ENCODE data around the gene RAB11A.

The RAB11A gene

GRCh38 chr15:65917936-65918335 lies 48.6 kb downstream of the RAB11A start:
- no peak for DNase-seq

- DNase-seq, result no peak
These were observed 49.1 kb downstream of the RAB11A start for GRCh38 chr15:65918357-65918920.

GRCh38 chr15:65918945-65919344 lies 49.7 kb downstream of the RAB11A start:
- no peak for DNase-seq

GRCh38 chr15:65919353-65919752 lies 50.1 kb downstream of the RAB11A start:
- no peak for DNase-seq

GRCh38 chr15:65920121-65920520 lies 50.8 kb downstream of the RAB11A start:
- DNase-seq, result no peak

GRCh38 chr15:65920825-65921309 lies 51.6 kb downstream of the RAB11A start:
- DNase-seq, result no peak

GRCh38 chr15:65921780-65922179 lies 52.5 kb downstream of the RAB11A start:
- no peak for DNase-seq

- DNase-seq, result no peak
These were observed 53.3 kb downstream of the RAB11A start for GRCh38 chr15:65922621-65923020.

- DNase-seq, result no peak
These were observed 54.0 kb downstream of the RAB11A start for GRCh38 chr15:65923264-65923663.

- no peak for DNase-seq
These were observed 54.7 kb downstream of the RAB11A start for GRCh38 chr15:65924004-65924403.

- DNase-seq, result no peak
These were observed 56.0 kb downstream of the RAB11A start for GRCh38 chr15:65925338-65925737.

GRCh38 chr15:65926459-65926858 lies 57.2 kb downstream of the RAB11A start:
- no peak for DNase-seq

- DNase-seq, result no peak
These were observed 57.6 kb downstream of the RAB11A start for GRCh38 chr15:65926899-65927298.

- no peak for DNase-seq
These were observed 58.3 kb downstream of the RAB11A start for GRCh38 chr15:65927545-65927944.

- no peak for DNase-seq
These were observed 60.3 kb downstream of the RAB11A start for GRCh38 chr15:65929573-65929972.

- no peak for DNase-seq
These were observed 60.8 kb downstream of the RAB11A start for GRCh38 chr15:65930134-65930533.

- DNase-seq, result no peak
These were observed 61.9 kb downstream of the RAB11A start for GRCh38 chr15:65931221-65931620.

- no peak for DNase-seq
These were observed 66.1 kb downstream of the RAB11A start for GRCh38 chr15:65935391-65935790.

- DNase-seq, result no peak
These were observed 67.0 kb downstream of the RAB11A start for GRCh38 chr15:65936282-65936681.

- no peak for DNase-seq
These were observed 67.8 kb downstream of the RAB11A start for GRCh38 chr15:65937054-65937453.

- no peak for DNase-seq
These were observed 68.2 kb downstream of the RAB11A start for GRCh38 chr15:65937476-65937875.

GRCh38 chr15:65938604-65939003 lies 69.3 kb downstream of the RAB11A start:
- DNase-seq, result peak; percentile 31

- no peak for DNase-seq
These were observed 70.8 kb downstream of the RAB11A start for GRCh38 chr15:65939901-65940617.

- DNase-seq, result no peak
These were observed 71.3 kb downstream of the RAB11A start for GRCh38 chr15:65940618-65940909.

Data from NCI-H1436 treated with DMSO at 0.1 percent for 48 hours (cell line).